ENCODE results near the gene RILPL1. TPM values are rescaled to one million over a fixed set of nuclear protein-coding genes. Genes with fewer than 3 reads are reported as not detected.
"Not testable (repeated sequence)": the region's sequence is repeated elsewhere in the genome, so short reads cannot be mapped to it uniquely, and the experiment has no call there.

RILPL1 gene
- total RNA-seq, 1 donor from 2014 or later = 1.5 TPM

GRCh38 chr12:123497065-123497464, 36.5 kb downstream of the RILPL1 start:
- intact Hi-C loops (cut with micrococcal nuclease) = no loop called here

- intact Hi-C loops (cut with micrococcal nuclease) = no loop called here
These were observed 39.2 kb downstream of the RILPL1 start for GRCh38 chr12:123494124-123494851.

GRCh38 chr12:123492339-123493039, 41.0 kb downstream of the RILPL1 start:
- intact Hi-C loops (cut with micrococcal nuclease) = not testable (repeated sequence)

DNA sequence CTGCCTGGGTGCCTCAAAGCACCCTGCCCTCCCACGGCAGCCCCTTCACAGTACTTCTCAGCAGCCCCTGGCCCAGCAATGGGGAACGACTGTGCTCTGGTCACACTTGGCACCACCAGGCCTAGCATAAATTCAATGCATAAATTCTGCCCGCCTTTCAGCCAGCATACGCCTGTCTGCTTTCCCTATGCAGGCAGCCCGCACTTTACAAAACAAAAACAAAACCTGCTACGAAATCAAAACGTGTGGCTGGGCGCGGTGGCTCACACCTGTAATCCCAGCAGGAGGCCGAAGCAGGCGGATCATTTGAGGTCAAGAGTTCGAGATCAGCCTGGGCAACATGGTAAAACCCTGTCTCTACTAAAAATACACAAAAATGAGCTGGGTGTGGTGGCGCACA, 42.0 kb downstream of the RILPL1 start:
- intact Hi-C loops (cut with micrococcal nuclease) = no loop called here

DNA sequence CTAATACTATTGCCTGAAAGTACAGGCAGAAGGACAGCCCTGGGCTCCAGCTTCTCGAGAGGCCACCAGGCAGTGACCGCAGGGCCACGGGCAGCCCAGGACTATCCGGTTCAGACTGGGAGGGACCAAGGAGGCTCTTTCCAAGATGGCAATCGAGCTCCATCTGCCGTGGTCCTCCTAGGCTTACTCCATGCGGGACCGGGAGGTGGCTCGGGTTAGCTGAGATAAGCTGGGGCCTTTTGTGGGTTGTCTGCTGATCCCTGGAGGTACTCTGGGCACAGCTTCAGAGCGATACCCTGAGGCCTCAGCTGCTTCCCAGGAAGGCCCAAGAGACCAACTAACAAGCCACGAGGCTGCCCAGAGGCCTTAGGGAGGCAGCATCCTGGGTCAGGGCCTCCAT, 42.5 kb downstream of the RILPL1 start:
- intact Hi-C loops (cut with micrococcal nuclease) = no loop called here

DNA sequence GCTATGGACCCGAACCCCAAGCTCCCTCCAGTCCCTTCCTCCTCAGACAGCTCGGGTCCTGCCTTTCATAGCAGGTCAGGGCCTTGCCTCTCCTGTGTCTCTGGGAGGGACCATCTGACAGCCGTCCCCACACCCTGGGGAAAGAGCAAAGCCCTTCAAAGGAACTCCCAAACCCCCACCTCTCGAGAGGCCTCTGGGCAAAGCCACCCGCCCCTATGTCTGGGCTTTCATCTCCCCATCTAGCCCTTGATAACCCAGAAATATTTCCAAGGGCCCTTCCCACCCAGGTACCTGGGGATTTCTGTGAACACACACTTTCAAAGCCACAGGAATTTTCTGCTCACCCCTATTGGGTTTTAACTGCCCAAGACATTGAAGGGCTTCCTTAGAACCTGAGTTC, 43.4 kb downstream of the RILPL1 start:
- intact Hi-C loops (cut with micrococcal nuclease) = no loop called here

DNA sequence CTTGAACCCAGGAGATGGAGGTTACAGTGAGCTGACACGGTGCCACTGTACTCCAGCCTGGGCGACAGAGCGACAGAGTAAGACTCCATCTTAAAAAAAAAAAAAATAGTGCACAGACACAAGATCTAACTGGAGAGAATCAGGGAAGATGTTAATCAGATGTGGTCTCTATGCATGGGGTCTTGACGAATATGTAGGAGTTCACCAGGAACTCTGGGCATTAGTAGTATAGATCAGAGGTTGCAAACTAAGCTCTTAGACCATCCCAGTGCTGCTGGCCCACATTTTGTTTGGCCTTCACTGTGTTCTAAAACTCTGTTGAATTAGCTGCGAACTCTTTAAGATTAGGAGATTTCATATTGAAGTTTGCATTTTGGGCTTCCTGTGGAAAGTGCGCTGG, 43.9 kb downstream of the RILPL1 start:
- intact Hi-C loops (cut with micrococcal nuclease) = no loop called here

DNA sequence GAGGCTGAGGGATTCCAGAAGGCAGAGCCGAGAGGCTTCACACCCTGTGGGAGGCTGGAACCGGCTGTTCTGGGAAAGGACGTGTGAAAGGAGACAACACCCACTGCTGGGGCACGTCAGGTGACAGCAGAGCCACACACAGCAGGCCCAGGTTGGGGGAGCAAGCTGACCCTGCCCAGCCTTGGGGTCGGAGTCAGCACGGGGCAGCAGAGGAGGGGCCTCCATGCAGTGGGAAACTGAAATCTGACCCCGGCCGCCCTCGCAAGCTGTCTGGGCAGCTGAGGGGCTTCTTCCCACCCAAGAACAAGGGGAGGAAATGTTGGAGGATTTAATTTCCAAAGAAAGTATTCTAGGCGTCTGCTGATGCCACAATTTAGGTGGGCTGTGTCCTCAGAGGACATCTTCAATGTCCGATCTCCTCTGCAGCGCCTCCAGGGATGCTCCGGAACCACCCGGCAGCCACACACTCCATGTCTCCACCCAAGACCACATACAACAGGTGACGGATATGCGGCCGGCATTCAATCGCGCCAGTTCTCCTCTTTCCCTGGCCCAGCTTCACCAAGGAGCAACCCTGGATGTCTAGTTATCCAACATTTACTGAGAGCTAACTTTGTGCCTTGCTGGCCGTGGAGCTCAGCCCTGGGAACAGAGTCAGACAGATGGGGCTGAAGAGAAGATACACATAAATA, 44.8 kb downstream of the RILPL1 start:
- intact Hi-C loops (cut with micrococcal nuclease) = no loop called here

DNA sequence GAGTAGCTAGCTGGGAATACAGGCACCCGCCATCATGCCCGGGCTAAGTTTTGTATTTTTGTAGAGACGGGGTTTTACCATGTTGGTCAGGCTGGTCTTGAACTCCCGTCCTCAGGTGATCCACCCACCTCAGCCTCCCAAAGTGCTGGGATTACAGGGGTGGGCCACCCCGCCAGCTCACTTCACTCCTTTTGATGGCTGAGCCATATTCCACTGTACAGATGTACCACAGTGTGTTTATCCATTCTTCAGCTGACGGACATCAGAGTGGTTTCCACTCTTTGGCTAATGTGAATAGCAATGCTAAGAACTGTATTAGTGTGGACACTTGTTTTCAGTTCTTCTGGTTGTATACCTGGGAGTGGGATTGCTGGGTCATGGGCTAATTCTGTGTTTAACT, 46.1 kb downstream of the RILPL1 start:
- intact Hi-C loops (cut with micrococcal nuclease) = no loop called here

DNA sequence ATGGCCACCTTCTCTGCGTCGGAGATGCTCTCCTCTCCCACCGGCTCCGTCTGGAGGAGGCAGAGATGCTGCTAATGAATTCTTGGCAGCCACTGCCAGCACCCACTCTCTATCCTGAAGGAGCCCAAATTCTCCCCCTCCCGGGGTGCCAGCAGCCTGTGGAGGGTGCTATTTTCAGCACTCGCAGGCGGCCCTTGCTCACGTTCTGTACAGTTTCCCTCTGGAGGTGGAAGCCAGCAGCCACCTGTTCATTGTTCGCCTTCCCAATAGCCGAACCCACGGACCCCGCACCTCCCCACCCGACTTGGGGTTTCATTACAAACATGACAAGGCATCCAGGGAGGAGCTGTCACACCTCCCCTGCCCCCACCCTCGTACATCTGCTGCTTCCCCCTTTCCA, 47.8 kb downstream of the RILPL1 start:
- intact Hi-C loops (cut with micrococcal nuclease) = no loop called here

DNA sequence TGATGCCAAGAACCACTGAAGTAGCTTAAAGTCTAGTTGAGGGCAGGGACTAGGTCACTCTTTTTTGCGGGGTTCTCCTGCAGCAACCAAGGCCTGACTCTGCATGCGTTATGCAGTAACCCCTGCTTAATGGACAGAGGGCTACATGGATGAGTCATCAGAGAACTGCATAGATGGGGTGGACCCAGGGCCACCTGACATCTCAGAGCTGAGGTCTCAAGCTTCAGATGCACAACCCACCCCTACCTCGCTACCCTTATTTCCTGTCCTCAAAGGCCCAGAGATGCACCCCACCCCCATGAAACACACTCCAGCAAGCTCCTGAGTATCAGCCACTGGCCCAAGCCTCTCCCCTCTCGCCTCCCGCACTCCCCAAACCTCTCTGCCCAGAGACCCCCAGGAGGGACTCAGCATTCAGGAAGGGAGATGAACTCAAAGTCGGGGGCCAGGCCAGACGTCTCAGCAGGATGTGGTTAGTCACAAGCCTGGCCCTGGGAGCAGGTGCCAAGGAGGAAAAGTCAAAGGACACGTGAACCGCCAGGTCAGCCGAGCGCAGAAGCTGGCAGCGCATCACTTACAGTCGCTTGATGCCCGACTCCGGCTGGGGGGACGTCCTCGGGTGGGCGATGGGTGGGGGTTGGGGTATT, 49.8 kb downstream of the RILPL1 start:
- intact Hi-C loops (cut with micrococcal nuclease) = no loop called here

DNA sequence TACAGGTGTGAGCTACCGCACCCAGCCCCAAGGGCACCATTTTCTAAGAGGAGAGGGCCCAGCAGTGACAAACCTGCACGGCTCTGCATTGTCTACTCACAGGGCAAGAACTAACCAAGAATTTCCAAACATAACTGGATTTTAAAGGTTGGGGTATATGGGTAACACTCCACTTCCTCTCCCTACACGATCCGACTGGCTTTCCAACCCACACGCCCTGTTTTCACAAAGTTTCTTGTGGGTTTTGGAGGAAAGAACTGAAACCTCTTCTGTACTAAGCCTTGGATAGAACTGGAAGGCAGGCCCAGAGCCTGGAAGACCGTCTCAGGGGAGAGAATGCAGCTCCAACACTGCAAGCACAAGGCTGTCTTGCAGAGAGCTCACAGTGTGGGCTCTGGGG, 50.6 kb downstream of the RILPL1 start:
- intact Hi-C loops (cut with micrococcal nuclease) = no loop called here

DNA sequence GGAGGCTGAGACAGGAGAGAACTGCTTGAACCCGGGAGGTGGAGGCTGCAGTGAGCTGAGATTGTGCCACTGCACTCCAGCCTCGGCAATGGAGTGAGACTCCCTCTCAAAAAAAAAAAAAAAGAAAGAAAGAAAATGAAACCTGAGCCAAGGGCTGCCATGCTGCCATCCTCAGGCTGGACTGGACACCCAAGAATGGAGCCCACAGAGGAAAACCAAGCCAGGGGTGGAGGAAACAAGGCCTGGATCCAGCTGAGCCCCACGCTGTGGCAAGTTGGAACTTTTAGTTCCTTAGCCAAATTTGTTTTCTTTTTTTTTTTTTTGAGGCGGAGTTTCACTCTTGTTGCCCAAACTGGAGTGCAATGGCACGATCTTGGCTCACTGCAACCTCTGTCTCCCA, 52.3 kb downstream of the RILPL1 start:
- intact Hi-C loops (cut with micrococcal nuclease) = not testable (repeated sequence)

- intact Hi-C loops (cut with micrococcal nuclease) = no loop called here
These were observed 53.9 kb downstream of the RILPL1 start for GRCh38 chr12:123479442-123480180.

- intact Hi-C loops (cut with micrococcal nuclease) = no loop called here
These were observed 54.8 kb downstream of the RILPL1 start for GRCh38 chr12:123478762-123479161.

GRCh38 chr12:123478069-123478468, 55.5 kb downstream of the RILPL1 start:
- intact Hi-C loops (cut with micrococcal nuclease) = no loop called here

GRCh38 chr12:123475246-123475703, 58.2 kb downstream of the RILPL1 start:
- intact Hi-C loops (cut with micrococcal nuclease) = no loop called here

GRCh38 chr12:123474485-123475245, 58.9 kb downstream of the RILPL1 start:
- intact Hi-C loops (cut with micrococcal nuclease) = no loop called here

DNA sequence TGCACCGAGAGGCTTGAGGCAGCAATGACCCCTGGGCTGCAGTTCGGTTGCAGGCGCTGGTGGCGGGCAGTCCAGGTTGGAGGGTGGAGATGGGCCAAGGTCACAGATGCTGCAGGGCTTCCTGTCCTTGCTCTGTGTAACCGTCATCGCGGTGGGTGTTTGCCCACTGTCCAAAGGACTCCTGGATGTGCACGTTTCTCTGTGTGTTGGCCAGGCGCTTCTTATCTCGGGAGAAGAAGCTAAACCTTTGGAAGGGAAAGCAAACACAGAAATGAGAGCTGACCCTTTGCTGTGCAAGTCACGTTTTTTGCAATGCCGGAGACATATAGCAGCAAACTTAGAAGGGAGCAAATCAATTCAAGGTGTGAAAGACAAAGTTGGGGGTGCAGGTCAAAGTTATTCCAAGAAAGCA, 61.1 kb downstream of the RILPL1 start:
- intact Hi-C loops (cut with micrococcal nuclease) = no loop called here

- intact Hi-C loops (cut with micrococcal nuclease) = no loop called here
These were observed 62.0 kb downstream of the RILPL1 start for GRCh38 chr12:123471374-123472068.
